Naive thymus-derived CD8-positive, alpha-beta T cell (primary cell): ENCODE measurements around the gene BEND7. TPM values are rescaled to one million over a fixed set of nuclear protein-coding genes. Genes with fewer than 3 reads are reported as not detected.
"Not testable (repeated sequence)": the region's sequence is repeated elsewhere in the genome, so short reads cannot be mapped to it uniquely, and the experiment has no call there.

Experiments
- ATAC-seq, 2 donors: fragments of 150-1000 bp; cut with Tn5 transposase in 1 of 2; sonication (Bioruptor Pico), chemical (Tn5 transposase) in 1 of 2; 1 replicate in 1 of 2; 2 replicates in 1 of 2; pipeline ENCODE4 v1.10.0; 2021; ENCODE audit warnings: mild to moderate bottlenecking in 2 of 2, moderate library complexity in 2 of 2
- POLR2A ChIA-PET: fragments of 350-600 bp; sonication (Branson Sonifier 250); formaldehyde crosslinking; loops from one replicate; lab custom pipeline; 2021; ENCODE audit warnings: antibody characterized with exemption; lab: Charles Lee
- DNase-seq, 10 donors: peaks; one replicate each; pipeline versions ENCODE4 v3.0.0 to v3.0.0-alpha.2; 2020 to 2022
- H3K27ac Mint-ChIP-seq, 10 donors: one replicate each; pipeline ENCODE4 v1.8.0; 2020 to 2022; ENCODE audit warnings: mild to moderate bottlenecking in 10 of 10, mixed read lengths in 10 of 10, moderate library complexity in 4 of 10, inconsistent platforms in 1 of 10
- H3K27me3 Mint-ChIP-seq, 5 donors: one replicate each; pipeline ENCODE4 v1.8.0; 2021 to 2022; ENCODE audit warnings: mixed read lengths in 5 of 5
- H3K36me3 Mint-ChIP-seq, 3 donors: one replicate each; pipeline ENCODE4 v1.8.0; 2020 to 2022; ENCODE audit warnings: mixed read lengths in 3 of 3, mild to moderate bottlenecking in 2 of 3, inconsistent platforms in 1 of 3
- H3K4me1 Mint-ChIP-seq, 4 donors: one replicate each; pipeline ENCODE4 v1.8.0; 2021 to 2022; ENCODE audit warnings: mixed read lengths in 4 of 4
- H3K4me3 Mint-ChIP-seq, 10 donors: one replicate each; pipeline ENCODE4 v1.8.0; 2020 to 2022; ENCODE audit warnings: mild to moderate bottlenecking in 10 of 10, mixed read lengths in 10 of 10, moderate library complexity in 6 of 10, inconsistent platforms in 1 of 10
- H3K9me3 Mint-ChIP-seq, 9 donors: one replicate each; pipeline ENCODE4 v1.8.0; 2020 to 2022; ENCODE audit warnings: mixed read lengths in 9 of 9, mild to moderate bottlenecking in 3 of 9, inconsistent platforms in 1 of 9, moderate library complexity in 1 of 9
- polyA plus RNA-seq, 3 donors: library from polyadenylated mRNA; unstranded; fragments of 300-500 nt; fragmentation: Illumina TruSeq; gene quantifications; one replicate each; pipeline ENCODE4 v1.2.3, GENCODE V29; 2021
- total RNA-seq, 8 experiments: library from RNA in 2 of 8; stranded (reverse) in 2 of 8; gene quantifications; one replicate each; pipeline ENCODE4 v1.2.3 and lab custom pipeline; 2021 to 2026

The BEND7 gene
- total and polyA plus RNA-seq, 5 experiments from 2014 or later = not detected

GRCh38 chr10:13422800-13423199 is 106.0 kb downstream of the BEND7 start:
- H3K27me3 Mint-ChIP-seq = peaks cover 4 to 43% (median 11%) of the 10 kb centered on the region in 5 donors
- peaks cover 0 to 2% (median 0%) of the 10 kb centered on the region in 3 donors for H3K36me3 Mint-ChIP-seq
- DNase-seq (no peak), ATAC-seq (no peak)
- POLR2A ChIA-PET = interaction anchor here (0.6 kb wide), 1 partner anchor 352 kb away, joined by 3 read pairs; no protein-coding TSS in a partner anchor
- peaks cover 0 to 12% (median 0%) of the 10 kb centered on the region in 9 donors for H3K9me3 Mint-ChIP-seq
- H3K27ac Mint-ChIP-seq = no peak overlapping the region
- no peaks in the 10 kb centered on the region for H3K4me1 Mint-ChIP-seq
- H3K4me3 Mint-ChIP-seq = no peak overlapping the region

- POLR2A ChIA-PET = no interaction called here
- Mint-ChIP-seq H3K36me3 (peaks cover 0 to 2% (median 0%) of the 10 kb centered on the region in 3 donors), H3K27me3 (peaks cover 8 to 31% (median 11%) of the 10 kb centered on the region in 5 donors), H3K4me1 (no peaks in the 10 kb centered on the region), H3K4me3 (no peak overlapping the region), H3K9me3 (peaks cover 0 to 12% (median 0%) of the 10 kb centered on the region in 9 donors), H3K27ac (no peak overlapping the region)
- no peak for ATAC-seq
- no peak for DNase-seq
Observed at GRCh38 chr10:13421382-13421917, 107.4 kb downstream of the BEND7 start.

- Mint-ChIP-seq H3K9me3 (peaks cover 0 to 14% (median 0%) of the 10 kb centered on the region in 9 donors), H3K4me3 (no peak overlapping the region), H3K4me1 (no peaks in the 10 kb centered on the region), H3K27me3 (peaks cover 6 to 27% (median 13%) of the 10 kb centered on the region in 5 donors), H3K27ac (no peak overlapping the region), H3K36me3 (peaks cover 0 to 2% (median 2%) of the 10 kb centered on the region in 3 donors)
- DNase-seq (no peak), ATAC-seq (no peak)
- POLR2A ChIA-PET = no interaction called here
Observed at GRCh38 chr10:13420532-13421307, 108.1 kb downstream of the BEND7 start.

GRCh38 chr10:13417459-13418126 is 111.2 kb downstream of the BEND7 start:
- no peak overlapping the region for H3K4me3 Mint-ChIP-seq
- no peaks in the 10 kb centered on the region for H3K4me1 Mint-ChIP-seq
- DNase-seq (no peak), ATAC-seq (no peak)
- H3K27ac Mint-ChIP-seq = no peak overlapping the region
- H3K27me3 Mint-ChIP-seq = peaks cover under 1 to 6% (median 4%) of the 10 kb centered on the region in 5 donors
- H3K36me3 Mint-ChIP-seq = peaks cover 0 to 14% (median 0%) of the 10 kb centered on the region in 3 donors
- H3K9me3 Mint-ChIP-seq = peaks cover 0 to 32% (median 7%) of the 10 kb centered on the region in 9 donors
- POLR2A ChIA-PET = no interaction called here

- Mint-ChIP-seq H3K9me3 (peaks cover 0 to 32% (median 9%) of the 10 kb centered on the region in 9 donors), H3K27me3 (peaks cover 0 to 12% (median 4%) of the 10 kb centered on the region in 5 donors), H3K4me3 (no peak overlapping the region), H3K36me3 (peaks cover 0 to 14% (median 0%) of the 10 kb centered on the region in 3 donors), H3K4me1 (no peaks in the 10 kb centered on the region), H3K27ac (no peak overlapping the region)
- ATAC-seq (no peak), DNase-seq (no peak)
- POLR2A ChIA-PET = no interaction called here
Observed at GRCh38 chr10:13416760-13417159, 112.1 kb downstream of the BEND7 start.

DNA sequence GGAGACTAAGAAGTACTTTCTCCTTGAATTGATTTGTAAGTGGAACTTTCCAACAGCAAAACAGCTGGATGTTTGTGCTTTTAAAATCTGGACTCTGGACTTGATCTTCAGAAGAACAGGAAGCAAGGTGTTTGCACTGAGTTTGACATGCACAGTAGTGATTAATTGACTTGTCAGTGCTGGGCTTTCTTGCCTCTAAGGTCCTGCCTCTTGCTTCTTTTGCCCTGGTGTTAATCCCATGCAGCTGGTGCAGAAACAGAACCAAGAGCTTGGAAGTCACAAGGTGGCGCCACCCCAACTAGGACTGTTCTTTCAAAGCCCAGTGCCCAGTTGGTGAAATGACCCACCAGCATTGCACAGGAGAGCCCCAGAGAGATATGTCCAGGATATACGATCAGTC is 114.0 kb downstream of the BEND7 start:
- no peak overlapping the region for H3K4me3 Mint-ChIP-seq
- H3K27ac Mint-ChIP-seq = no peak overlapping the region
- POLR2A ChIA-PET = no interaction called here
- peaks cover 6 to 13% (median 8%) of the 10 kb centered on the region in 5 donors for H3K27me3 Mint-ChIP-seq
- no peaks in the 10 kb centered on the region for H3K4me1 Mint-ChIP-seq
- no peak for ATAC-seq
- no peak for DNase-seq
- H3K9me3 Mint-ChIP-seq = peaks cover 0 to 32% (median 9%) of the 10 kb centered on the region in 9 donors
- peaks cover 0 to 14% (median 0%) of the 10 kb centered on the region in 3 donors for H3K36me3 Mint-ChIP-seq

DNA sequence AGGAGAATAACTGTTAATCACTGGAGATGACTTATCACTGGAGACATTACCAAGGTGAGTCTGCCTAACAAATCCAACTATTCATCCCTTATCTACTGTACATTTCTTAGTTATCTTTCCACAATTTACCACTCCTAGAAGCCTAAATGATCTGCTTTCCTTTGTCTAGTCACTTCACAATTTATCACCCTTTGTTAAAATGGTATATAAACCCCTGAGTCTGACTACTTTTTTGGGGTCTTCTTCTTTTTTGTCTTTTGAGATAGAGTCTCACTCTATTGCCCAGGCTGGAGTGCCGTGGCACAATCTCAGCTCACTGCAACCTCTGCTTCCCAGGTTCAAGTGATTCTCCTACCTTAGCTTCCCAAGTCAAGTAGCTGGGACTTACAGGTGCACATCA is 114.7 kb downstream of the BEND7 start:
- POLR2A ChIA-PET = no interaction called here
- DNase-seq (no peak), ATAC-seq (no peak)
- Mint-ChIP-seq H3K4me1 (no peaks in the 10 kb centered on the region), H3K27ac (no peak overlapping the region), H3K36me3 (peaks cover 0 to 14% (median 0%) of the 10 kb centered on the region in 3 donors), H3K9me3 (peaks cover 0 to 32% (median 9%) of the 10 kb centered on the region in 9 donors), H3K27me3 (peaks cover 4 to 13% (median 8%) of the 10 kb centered on the region in 5 donors), H3K4me3 (no peak overlapping the region)

GRCh38 chr10:13412894-13413293 is 115.9 kb downstream of the BEND7 start:
- no peak overlapping the region for H3K4me3 Mint-ChIP-seq
- POLR2A ChIA-PET = no interaction called here
- H3K4me1 Mint-ChIP-seq = no peaks in the 10 kb centered on the region
- peaks cover 0 to 32% (median 9%) of the 10 kb centered on the region in 9 donors for H3K9me3 Mint-ChIP-seq
- no peak overlapping the region for H3K27ac Mint-ChIP-seq
- peaks cover 9 to 22% (median 13%) of the 10 kb centered on the region in 5 donors for H3K27me3 Mint-ChIP-seq
- no peak for DNase-seq
- H3K36me3 Mint-ChIP-seq = peaks cover 0 to 14% (median 0%) of the 10 kb centered on the region in 3 donors
- no peak for ATAC-seq

GRCh38 chr10:13404791-13405190 is 124.0 kb downstream of the BEND7 start:
- H3K27me3 Mint-ChIP-seq = peaks cover 6 to 31% (median 13%) of the 10 kb centered on the region in 5 donors
- DNase-seq (no peak), ATAC-seq (no peak)
- H3K36me3 Mint-ChIP-seq = no peaks in the 10 kb centered on the region
- no peak overlapping the region for H3K27ac Mint-ChIP-seq
- H3K4me1 Mint-ChIP-seq = no peaks in the 10 kb centered on the region
- H3K9me3 Mint-ChIP-seq = peaks cover 0 to 8% (median 0%) of the 10 kb centered on the region in 9 donors
- no peak overlapping the region for H3K4me3 Mint-ChIP-seq
- POLR2A ChIA-PET = no interaction called here

DNA sequence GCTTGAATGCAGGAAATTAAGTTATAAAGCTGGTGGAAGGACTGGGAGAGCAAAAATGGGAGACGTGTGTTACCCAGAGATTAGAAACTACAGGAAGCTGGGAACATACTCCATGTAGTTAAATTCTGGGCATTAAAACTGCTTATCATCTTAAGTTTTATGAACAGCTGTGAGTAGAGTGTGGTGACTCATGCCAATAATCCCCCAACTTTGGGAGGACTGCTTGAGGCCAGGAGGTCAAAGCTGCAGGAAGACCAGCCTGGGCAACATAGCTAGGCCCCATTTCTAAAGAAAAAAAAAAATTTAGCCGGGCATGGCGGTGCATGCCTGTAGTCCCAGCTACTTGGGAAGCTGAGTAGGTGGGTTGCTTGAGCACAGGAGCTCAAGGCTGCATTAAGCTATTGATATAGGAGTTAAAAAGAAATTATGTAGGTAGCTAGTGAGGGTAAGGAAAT is 124.5 kb downstream of the BEND7 start:
- Mint-ChIP-seq H3K9me3 (peaks cover 0 to 8% (median 0%) of the 10 kb centered on the region in 9 donors), H3K27ac (no peak overlapping the region), H3K27me3 (peaks cover 6 to 34% (median 13%) of the 10 kb centered on the region in 5 donors), H3K36me3 (no peaks in the 10 kb centered on the region), H3K4me3 (no peak overlapping the region), H3K4me1 (no peaks in the 10 kb centered on the region)
- DNase-seq = no peak
- ATAC-seq = no peak
- POLR2A ChIA-PET = no interaction called here

DNA sequence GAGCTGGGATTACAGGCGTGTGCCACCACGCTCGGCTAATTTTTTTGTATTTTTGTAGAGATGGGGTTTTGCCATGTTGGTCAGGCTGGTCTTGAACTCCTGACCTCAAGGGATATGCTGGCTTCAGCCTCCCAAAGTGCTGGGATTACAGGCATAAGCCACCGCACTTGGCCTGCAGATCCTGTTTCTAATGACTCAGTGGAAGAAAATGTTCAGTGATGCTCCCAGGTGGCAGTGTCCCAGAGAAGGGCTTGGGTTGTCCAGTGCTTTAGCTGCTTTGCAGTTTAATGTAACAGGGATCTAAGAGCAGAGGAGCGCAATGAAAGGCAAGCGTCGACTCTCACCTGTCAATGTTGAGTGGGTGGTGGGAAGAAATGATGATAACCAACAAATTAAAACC is 125.4 kb downstream of the BEND7 start:
- H3K4me3 Mint-ChIP-seq, DNase-seq, H3K9me3 Mint-ChIP-seq, H3K4me1 Mint-ChIP-seq, H3K36me3 Mint-ChIP-seq, ATAC-seq, POLR2A ChIA-PET, H3K27ac Mint-ChIP-seq: not testable (repeated sequence)
- H3K27me3 Mint-ChIP-seq = peaks cover 6 to 34% (median 12%) of the 10 kb centered on the region in 5 donors

- no peak overlapping the region for H3K27ac Mint-ChIP-seq
- DNase-seq = no peak
- no peaks in the 10 kb centered on the region for H3K36me3 Mint-ChIP-seq
- H3K27me3 Mint-ChIP-seq = peaks cover 4 to 28% (median 14%) of the 10 kb centered on the region in 5 donors
- no peaks in the 10 kb centered on the region for H3K4me1 Mint-ChIP-seq
- POLR2A ChIA-PET = no interaction called here
- H3K9me3 Mint-ChIP-seq = peaks cover 0 to 8% (median 0%) of the 10 kb centered on the region in 9 donors
- H3K4me3 Mint-ChIP-seq = no peak overlapping the region
- ATAC-seq = no peak
Observed at GRCh38 chr10:13402021-13402420, 126.8 kb downstream of the BEND7 start.
